ENCODE data around the gene NELL1. TPM values are rescaled to one million over a fixed set of nuclear protein-coding genes. Genes with fewer than 3 reads are reported as not detected.

Gene NELL1
- polyA plus RNA-seq, 1 of the 3 experiments (the other 2 are of a cell fraction) = not detected

DNA sequence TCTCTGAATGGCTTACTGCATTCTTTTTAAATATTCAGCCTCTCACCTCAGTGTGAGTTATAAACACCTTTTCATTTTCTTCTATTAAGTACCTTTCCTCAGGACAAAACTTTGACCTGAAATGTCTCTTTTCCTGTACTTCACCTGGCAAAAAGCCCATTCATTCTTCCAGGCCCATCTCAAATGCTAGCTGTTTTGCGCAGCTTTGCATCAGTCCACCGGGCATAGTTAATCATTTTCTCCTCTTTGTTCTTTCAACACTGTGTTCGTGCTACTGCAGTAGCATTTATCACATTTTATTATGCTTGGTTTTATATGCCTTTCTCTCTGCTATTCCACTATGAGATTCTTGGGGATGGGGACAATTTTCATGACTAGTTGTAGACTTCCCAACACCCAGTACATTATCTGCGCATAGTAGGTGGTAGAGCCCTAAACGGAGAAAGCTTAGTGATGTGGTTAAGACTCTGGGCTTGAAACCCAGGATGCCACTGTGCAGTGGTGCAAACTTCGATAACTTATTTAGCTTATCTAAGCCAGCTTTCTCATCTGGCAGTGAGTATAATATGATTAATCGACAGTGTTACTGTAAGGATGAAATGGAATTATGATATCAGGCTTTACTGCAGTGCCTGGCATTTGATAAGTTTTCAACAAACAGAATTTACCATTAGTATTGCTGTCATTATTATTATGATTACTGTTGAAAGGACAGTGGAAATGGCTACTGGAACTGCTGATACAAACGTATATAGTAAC lies 695.7 kb downstream of the NELL1 start:
- Histone ChIP-seq H3K4me1 (ENCODE audit: control insufficient read depth in 1 of 2, insufficient read depth in 2 of 2, low read depth in 1 of 2, low read length in 1 of 2) (peaks cover 0 to 6% of the 10 kb centered on the region in 2 experiments; a peak in 2 of 4 replicates), H4K20me1 (ENCODE audit: insufficient read depth) (no peaks in the 10 kb centered on the region), H3F3A (replicated peaks; ENCODE audit: insufficient read depth) (no peaks in the 10 kb centered on the region), H3K36me3 (replicated peaks in 1 of 2; ENCODE audit: control insufficient read depth in 1 of 2, insufficient read depth in 2 of 2, low read length in 1 of 2) (no peaks in the 10 kb centered on the region), H3K4me2 (no peak overlapping the region), H2AFZ (ENCODE audit: low read depth) (no peak overlapping the region), H3K27me3 (ENCODE audit: insufficient read depth) (no peaks in the 10 kb centered on the region), H3K4me3 (ENCODE audit: low read depth in 2 of 2, low read length in 1 of 2) (no peak overlapping the region), H3K79me2 (ENCODE audit: insufficient read depth) (no peaks in the 10 kb centered on the region), H3K9me3 (no peaks in the 10 kb centered on the region), H3K27ac (ENCODE audit: low read depth in 2 of 2, low read length in 1 of 2) (peak overlapping the region in 1 of 2 experiments; percentile 83; a peak in 2 of 4 replicates), H3K9me2 (no peaks in the 10 kb centered on the region), H3K9ac (no peak overlapping the region)
- peak; percentile 49 for DNase-seq
- WGBS (ENCODE audit: low lambda C conversion rate) = 6% methylated on average over 8 of the region's 8 CpGs
- ChIA-PET CTCF (interaction anchor here (1.5 kb wide), 1 partner anchor 695 kb away, joined by 3 read pairs; no protein-coding TSS in a partner anchor), POLR2A (no interaction called here)
- no peak for TF ChIP-seq TAF1 (IDR thresholded peaks at IDR 0.05; ENCODE audit: borderline replicate concordance, low read depth, low read length)
- TF ChIP-seq, protein P1, sequence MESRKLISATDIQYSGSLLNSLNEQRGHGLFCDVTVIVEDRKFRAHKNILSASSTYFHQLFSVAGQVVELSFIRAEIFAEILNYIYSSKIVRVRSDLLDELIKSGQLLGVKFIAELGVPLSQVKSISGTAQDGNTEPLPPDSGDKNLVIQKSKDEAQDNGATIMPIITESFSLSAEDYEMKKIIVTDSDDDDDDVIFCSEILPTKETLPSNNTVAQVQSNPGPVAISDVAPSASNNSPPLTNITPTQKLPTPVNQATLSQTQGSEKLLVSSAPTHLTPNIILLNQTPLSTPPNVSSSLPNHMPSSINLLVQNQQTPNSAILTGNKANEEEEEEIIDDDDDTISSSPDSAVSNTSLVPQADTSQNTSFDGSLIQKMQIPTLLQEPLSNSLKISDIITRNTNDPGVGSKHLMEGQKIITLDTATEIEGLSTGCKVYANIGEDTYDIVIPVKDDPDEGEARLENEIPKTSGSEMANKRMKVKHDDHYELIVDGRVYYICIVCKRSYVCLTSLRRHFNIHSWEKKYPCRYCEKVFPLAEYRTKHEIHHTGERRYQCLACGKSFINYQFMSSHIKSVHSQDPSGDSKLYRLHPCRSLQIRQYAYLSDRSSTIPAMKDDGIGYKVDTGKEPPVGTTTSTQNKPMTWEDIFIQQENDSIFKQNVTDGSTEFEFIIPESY (IDR thresholded peaks at IDR 0.05; ENCODE audit: borderline replicate concordance, low read depth) = no peak
- TF ChIP-seq JUND (IDR thresholded peaks at IDR 0.05) = no peak
- no peak for TF ChIP-seq RXRA (IDR thresholded peaks at IDR 0.05; ENCODE audit: borderline replicate concordance, low read depth)
- no peak for TF ChIP-seq GABPA (IDR thresholded peaks at IDR 0.05; ENCODE audit: low read depth)
- TF ChIP-seq POLR2AphosphoS5 (IDR thresholded peaks at IDR 0.05; ENCODE audit: low read depth, low read length) = peak; percentile 69; the same call in 1 of the 2 replicates
- TF ChIP-seq TCF12 (IDR thresholded peaks at IDR 0.05) = peak; percentile 40; the same call in 1 of the 2 replicates
- TF ChIP-seq NFIC (IDR thresholded peaks at IDR 0.05; ENCODE audit: borderline replicate concordance) = no peak
- no peak; the same call in 1 of the 2 replicates for TF ChIP-seq RFX5 (IDR thresholded peaks at IDR 0.05; ENCODE audit: low read length)
- peak; percentile 32 for TF ChIP-seq RAD21 (IDR thresholded peaks at IDR 0.05; ENCODE audit: low read length)
- TF ChIP-seq CTCF (IDR thresholded peaks at IDR 0.05) = no peak
- no peak for TF ChIP-seq NRF1 (IDR thresholded peaks at IDR 0.05; ENCODE audit: low read depth, low read length)
- no peak for TF ChIP-seq ELF1 (IDR thresholded peaks at IDR 0.05)
- peak; percentile 36; the same call in 1 of the 2 replicates for TF ChIP-seq MXI1 (IDR thresholded peaks at IDR 0.05; ENCODE audit: low read depth, low read length)
- no peak for TF ChIP-seq YY1 (IDR thresholded peaks at IDR 0.05; ENCODE audit: low read depth)
- TF ChIP-seq FOXM1 (IDR thresholded peaks at IDR 0.05; ENCODE audit: low read depth) = no peak
- no peak for TF ChIP-seq MEF2A (IDR thresholded peaks at IDR 0.05; ENCODE audit: borderline replicate concordance, low read depth)
- TF ChIP-seq FOXJ3 (CRISPR knock-in tag; IDR thresholded peaks at IDR 0.05) = peak; percentile 89
- peak; percentile 99 for TF ChIP-seq RCOR1 (IDR thresholded peaks at IDR 0.05; ENCODE audit: low read length)
- TF ChIP-seq EP300 (IDR thresholded peaks at IDR 0.05; ENCODE audit: borderline replicate concordance in 1 of 2, low read depth in 1 of 2, low read length in 1 of 2) = peak in 1 of 2 experiments; percentile 94; a peak in 2 of 4 replicates
- TF ChIP-seq TEAD4 (IDR thresholded peaks at IDR 0.05; ENCODE audit: borderline replicate concordance, insufficient read depth) = peak; percentile 33; the same call in 1 of the 2 replicates
- TF ChIP-seq PBX3 (IDR thresholded peaks at IDR 0.05) = no peak
- no peak for TF ChIP-seq USF2 (IDR thresholded peaks at IDR 0.05; ENCODE audit: borderline replicate concordance, low read depth, low read length)
- peak; percentile 98 for TF ChIP-seq GATA2 (CRISPR knock-in tag; IDR thresholded peaks at IDR 0.05)
- no peak for TF ChIP-seq MAX (IDR thresholded peaks at IDR 0.05; ENCODE audit: low read depth)
